Left kidney (tissue), 2 donors: Measurements from ENCODE around the gene CCBE1. TPM values are rescaled to one million over a fixed set of nuclear protein-coding genes. Genes with fewer than 3 reads are reported as not detected.

Source experiments
- DNase-seq: peaks from one replicate; pipeline ENCODE4 v3.0.0-alpha.2; 2013
- polyA plus RNA-seq: library from polyadenylated mRNA; unstranded; fragments of 120-200 nt; gene quantifications from one replicate; pipeline ENCODE4 v1.2.1, GENCODE V29; 2013; ENCODE audit not compliant: insufficient read length

The CCBE1 gene
- polyA plus RNA-seq, 1 donor, result 31.5 TPM

DNA sequence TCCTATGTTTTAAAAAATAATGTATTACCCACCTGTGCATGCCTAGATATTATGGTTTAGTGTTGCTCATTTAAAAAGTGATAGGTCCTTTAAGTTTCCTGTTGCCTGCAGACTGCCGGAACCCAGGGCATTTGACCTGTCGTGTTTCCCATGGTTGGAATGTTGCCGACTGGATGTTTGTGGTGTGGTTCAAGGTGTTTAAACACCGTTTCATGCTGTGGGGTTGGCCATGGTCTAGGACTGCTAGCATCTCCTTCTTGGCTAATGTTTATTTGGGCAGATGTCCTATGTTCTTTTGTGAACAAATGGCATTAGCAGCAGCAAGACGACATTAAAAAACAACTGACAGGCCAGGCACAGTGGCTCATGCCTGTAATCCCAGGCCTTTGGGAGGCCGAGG, 245.3 kb downstream of the CCBE1 start:
- no peak for DNase-seq

DNA sequence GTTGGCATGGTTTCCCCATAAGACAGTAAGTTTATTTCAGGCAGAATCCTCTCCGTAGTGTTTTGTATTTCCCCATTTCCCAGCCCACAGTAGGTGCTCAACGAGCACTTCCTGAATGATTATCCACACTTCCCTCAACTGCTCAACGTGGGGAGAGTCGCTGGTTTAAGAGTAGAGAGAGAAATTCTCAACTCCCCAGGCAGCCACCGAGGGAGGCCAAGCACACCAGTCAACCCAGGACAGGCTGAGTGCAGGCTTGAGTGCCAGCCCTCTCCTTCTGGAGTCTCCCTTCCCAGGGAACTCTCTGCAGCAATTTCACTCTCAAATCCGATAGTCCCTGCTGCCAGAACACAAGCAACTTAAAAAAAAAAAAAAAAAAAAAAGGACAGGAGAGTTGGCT, 246.2 kb downstream of the CCBE1 start:
- DNase-seq, result no peak

DNA sequence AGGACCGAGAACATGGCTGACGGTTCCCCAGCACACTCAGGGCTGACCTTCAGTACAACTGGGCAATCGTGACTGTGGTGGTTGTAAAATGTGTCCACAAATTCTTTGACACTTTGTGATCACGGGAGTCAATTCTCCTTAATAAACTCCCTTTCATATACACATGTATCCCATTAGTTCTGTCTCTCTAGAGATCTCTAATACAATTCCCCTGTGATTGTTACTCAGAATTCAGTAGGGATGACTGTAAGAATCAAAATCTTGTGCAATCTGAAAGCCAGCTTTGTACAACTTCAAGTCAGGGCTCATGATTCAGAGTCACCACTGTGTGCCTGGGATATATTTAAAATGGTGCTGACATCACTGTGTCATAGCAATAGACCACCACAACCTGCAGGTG, 248.7 kb downstream of the CCBE1 start:
- no peak for DNase-seq

DNA sequence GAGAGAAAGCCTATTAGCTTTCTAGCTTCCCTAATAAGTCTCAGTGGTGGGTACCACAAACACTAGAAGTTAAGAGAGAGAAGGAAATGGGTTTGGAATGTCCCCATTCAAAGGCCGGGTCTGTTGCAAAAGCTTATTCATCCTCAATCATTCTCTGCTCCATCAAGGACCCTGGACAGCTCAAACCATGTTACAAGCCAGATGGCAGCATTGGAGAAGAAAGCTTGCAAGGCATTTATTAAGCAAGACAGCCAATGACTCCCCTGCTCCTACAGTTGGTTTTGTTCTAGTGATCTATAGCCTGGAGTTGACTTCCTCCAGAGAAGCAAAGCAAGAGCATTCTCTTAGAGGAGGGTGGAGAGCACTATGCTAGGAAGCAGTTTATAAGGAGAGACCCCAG, 251.2 kb downstream of the CCBE1 start:
- peak; percentile 29 for DNase-seq

DNA sequence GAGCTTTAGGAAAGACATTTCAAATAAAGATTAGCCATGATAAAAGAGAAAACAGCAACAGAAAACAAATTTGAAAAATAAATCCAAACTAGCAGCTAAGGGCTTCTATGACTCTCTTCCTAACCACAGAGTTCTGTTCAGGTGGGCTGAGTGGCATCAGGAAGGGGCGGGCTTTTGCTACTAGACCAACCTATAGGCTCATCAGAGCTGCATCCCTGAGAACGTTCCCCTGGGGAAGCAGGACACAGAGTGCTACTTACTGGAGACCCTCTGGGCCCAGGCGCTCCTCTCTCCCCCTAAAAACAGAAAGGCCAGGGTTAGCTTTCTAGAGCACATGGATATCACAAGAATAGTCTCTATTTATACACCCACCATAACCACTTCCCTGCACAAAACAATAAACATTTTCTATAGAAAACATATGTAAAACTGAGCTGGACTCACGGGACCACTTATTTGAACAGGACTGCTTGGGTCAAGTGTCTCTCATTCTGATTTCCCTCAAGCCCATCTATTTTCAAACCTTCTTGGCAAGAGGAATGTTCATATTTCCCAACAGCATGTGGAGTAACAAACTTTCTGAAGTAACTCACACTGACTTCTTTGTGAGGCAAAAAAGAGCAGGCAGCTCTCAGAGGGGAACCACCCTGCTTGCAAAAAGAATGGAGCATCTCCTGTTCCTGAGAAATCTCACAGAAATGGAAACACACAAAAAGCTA, 259.2 kb downstream of the CCBE1 start:
- no peak for DNase-seq

DNA sequence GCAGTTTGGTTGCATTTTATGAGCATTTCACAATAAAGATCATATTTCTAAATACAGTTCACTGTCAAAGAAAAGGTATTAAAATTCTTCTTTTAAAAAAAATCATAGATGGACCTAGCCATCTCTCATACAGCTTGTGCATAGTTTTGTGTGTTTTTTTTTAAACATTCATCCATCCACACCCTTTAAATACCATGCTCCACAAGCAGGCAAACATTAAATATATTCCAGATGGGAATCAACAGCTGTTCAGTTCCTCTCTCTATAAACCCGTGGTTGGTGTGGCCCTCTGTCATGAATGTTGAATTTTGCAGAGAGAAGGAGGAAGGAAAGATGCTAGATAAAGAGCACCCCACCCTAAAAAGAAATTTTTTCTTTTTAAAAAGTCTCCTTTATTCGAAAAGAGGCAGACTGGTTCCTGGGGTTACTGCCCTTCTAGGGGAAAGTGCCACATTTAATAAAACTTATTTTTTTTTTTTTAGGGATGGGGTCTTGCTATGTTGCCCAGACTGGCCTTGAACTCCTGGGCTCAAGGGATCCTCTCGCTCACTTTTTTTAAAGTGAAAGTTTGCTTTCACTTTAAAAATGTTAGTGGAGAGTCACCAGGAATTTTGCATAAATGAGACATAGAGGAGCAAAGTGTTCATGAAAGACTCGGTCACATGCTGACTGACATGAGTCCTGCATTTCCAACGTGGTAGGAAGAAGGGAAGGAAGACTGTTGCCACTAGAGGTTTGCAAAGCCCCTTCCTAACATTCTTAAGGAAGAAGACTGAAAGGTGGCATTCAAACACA, 264.2 kb downstream of the CCBE1 start:
- no peak for DNase-seq

DNA sequence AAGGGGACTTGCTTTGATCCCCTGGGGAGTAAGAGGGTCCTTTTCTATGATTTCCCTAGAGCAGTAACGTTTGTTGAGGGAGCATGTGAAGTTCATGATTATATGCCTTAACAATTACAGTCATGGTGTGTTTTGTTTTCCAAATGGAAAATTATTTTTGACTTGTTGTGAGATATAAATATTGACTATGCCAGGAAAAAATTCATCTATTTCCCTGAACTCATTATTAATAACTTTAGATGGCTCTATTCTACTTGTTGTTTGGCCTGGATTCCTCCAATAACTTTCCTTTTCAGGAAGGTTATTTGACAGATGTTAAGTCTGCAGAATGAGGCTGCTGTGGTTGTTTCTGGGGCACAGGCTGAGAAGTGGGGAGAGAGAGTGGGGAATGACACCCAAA, 266.1 kb downstream of the CCBE1 start:
- no peak for DNase-seq

DNA sequence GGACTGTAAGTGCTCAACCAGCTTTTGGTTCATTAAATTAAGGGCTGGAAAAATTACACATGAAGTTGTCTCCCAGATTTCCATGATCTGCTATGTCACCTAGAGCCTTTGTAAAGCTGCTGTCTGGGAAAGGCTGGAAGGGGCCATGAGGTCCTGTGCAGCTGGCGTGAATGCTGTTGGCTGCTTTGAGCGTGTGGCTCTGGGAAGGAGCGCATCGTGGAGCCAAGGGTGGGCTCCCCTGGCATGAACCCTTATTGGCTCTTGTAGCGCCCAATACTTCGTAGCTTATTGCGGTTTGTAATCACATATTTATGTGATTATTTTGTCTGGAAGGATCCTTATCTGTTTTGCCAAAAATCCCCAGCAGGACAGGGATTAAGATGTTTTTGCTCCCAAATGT, 267.6 kb downstream of the CCBE1 start:
- DNase-seq, result no peak

DNA sequence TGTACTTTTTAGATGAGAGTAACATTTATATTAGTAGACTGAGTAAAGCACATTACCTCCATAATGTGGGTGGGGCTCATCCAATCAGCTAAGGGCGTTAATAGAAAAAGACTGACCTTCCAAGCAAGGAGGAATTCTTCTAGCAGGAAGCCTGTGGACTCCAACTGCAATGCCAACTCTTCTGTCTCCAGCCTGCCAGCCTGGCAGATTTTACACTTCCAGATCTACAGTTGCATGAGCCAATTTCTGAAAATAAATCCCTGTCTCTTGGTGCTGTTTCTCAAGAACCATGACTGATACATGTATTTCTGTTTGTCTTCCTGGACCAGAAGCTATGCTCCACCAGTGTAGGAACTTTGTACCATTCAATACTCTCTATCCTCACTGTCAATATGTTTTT, 269.2 kb downstream of the CCBE1 start:
- no peak for DNase-seq

DNA sequence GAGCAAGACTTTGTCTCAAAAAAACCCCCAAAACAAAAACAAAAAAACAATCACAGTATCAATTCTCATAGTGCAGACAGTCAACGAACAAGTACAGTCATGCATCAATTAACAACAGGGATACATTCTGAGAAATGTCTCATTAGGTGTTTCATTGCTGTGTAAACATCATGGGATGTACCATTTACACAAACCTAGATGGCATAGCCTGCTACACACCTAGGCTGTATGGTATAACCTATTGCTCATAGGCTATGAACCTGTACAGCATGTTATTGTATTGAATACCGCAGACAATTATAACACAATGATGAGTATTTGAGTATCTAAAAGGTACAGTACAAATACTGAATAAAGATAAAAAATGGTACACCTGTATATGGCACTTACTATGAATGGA, 270.4 kb downstream of the CCBE1 start:
- no peak for DNase-seq

DNA sequence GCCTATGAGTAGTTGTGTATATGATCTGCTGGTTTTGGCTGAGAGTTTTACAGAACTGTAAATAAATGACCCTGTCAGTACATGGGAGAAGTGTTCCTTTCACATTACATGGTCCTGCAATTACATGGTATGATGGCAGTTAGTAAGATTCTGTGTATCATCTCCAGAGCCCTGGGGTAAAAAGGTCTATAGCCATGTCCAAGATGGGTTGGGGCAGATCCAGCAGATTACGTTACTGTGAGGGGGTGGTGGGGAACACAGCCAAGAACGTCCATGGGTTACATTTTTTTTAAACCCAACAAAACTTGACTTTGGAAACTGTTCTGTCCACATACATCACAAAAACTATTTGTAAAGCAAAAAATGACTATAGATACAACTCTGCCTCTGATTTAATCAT, 274.0 kb downstream of the CCBE1 start:
- no peak for DNase-seq

DNA sequence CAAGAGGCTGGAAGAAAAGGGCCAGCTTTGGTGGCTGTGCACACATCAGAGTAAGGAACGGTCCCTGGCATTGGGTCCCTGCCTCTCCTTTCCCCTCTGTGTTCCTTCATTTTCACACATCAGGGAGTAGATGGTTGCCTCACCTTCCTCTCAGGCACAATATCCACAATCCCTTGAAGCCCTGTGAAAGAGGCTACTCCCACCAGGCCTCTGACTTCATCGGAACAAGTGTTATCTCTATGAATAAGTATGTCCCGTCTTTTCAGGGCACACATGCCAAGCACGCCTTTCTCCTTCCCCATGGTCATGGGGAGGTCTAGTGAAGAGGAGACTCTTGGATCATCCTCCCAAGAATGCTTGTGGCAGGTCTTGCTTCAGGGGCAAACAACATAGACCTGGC, 277.0 kb downstream of the CCBE1 start:
- DNase-seq, result no peak

DNA sequence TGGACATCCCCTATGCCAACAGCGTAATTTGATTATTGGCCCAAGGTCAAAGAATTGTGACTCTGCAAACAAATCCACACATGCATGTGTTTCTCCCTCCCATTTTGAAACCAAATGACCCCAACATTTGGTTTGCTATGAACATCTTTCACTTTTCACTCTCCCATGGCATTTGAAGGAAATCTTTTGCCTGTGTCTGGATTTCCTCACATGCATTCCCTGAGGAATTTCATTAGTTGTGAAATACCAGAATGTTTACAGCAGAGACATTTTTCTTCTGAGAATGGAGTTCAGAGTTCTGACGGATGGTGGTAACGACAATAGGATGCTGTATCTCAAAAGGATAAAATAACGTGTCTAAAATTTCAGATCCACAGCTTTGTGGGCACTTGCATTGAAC, 277.8 kb downstream of the CCBE1 start:
- DNase-seq, result no peak

DNA sequence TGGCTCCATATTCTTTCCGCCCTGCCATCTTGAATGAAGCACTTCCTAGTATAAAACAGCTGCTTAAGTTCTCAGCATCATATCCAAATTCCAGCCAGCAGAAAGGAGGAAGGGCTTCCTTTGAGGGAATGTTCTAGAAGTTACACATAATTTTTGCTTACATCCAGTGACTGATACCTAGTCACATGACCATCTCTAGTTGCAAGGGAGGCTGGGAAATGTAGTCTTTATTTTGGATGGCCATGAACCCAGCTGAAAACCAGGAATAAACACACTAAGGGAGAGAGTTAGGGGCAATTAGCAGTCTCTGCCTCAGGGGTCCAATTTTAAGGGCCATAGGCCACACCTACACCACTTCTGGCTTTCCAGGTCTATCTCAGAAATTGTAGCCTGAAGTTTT, 280.4 kb downstream of the CCBE1 start:
- DNase-seq, result no peak

DNA sequence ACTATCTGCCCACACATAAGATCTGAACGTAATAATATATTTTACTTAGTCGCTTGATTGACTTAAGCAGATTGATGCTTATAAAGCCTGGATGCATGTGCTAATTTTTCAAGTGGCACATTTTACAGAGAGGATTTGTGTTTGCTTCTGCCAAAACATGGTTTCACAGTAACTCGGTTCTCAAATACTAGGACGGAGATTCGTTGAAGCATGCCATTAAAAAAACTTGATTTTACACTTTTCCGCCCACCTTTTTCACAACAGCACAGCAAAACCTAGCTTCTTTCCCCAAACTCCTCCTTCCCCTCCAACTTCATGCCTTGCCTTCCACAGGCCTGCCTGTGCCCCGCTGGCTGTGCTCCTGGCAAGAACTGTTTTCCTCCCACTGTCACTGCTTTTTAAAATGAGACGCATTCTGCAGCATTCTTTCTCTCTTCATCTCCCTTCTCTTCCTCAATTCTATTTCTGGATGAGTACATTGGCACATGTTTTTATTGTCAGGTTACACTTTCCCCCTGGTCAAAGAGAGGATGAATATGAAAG, 283.0 kb downstream of the CCBE1 start:
- no peak for DNase-seq

DNA sequence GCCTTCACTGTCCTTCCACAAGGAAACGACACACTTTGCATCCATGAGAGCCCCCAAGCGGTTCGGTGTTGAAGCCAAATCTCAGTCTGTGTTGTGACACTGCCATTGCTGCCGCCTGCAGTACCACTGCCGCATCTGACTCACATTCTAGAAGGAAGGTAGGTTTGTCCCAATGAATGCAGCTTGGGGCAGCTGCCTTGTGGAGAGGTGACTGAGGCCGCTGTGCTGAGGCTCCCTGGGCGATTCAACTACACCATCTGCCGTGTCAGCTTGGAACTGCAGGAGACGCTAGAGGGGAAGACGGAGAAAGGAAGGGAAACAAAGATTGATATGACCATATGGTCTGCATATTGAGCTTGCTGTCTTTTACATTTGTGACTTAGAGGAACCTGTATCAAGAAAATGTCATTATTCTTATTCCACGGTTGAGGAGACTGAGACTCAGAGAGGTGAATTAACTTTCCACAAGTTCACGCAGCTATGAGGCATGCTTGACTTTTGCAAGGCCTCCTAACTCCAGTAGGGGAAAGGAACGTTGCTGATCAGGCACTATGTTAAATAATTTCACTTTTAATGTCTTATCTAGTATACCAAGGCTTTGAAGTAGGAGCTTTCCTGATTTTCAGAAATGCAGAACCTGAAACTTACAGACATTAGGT, 294.7 kb downstream of the CCBE1 start:
- DNase-seq, result peak; percentile 82

DNA sequence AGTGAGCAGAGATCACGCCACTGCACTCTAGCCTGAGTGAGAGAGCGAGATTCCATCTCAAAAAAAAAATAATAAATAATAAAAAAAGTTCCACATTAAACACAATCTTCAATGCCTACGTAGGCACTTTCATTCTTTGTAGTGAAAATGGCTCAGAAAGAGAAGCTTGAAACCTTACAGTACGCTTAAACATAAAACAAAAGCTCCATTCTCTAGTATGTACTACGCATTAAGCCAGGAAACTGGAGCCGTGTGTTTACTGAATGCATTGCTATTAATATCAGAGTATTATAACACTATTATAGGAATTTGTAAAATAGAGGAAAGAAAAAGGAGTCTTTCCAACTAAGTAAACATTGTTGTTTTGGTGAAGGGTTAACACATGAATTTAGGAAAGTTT, 296.8 kb downstream of the CCBE1 start:
- DNase-seq, result no peak

DNA sequence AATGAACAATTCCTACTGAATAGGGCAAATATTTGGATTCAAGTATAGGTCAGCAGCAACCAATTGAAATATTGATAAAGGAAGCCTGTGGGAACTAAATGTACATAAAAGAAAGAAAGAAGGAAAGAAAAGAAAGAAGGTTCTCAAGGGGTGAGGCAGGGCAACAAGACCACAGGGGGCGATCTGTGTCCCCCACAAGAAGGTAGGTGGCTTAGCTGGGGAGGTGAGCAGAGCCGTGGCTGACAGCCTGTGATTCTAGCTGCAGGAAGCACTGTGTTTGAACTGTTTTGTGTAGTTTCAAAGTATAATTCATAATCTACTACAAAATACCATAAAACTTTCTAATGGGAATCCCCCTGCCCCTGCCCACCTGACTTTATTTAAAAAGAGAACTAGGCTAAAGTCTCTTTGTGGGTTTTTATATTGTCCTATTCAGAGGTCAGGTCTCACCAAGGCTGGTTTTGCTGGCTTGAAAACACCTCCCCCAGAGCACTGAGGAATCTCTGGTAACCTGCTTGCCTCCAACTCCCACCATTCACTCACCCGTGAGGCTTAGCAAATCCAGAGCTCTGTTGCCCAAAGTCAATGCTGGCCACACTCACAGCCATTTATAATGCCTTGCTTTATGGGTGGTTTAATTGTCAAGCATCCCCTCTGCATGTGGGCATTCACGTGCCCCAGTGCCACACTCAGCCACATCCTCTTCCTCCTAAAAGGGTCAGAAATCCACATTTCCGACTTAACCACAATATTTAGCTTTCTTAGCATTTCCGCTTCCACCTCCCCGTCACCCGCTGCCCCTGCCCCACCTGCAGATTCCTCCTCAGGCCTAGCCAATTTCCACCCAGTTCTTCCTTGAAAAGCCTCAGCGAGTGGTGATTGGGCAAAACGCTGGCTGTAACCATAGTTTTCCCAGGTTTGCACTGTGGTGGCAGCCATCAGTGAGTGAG, 301.7 kb downstream of the CCBE1 start:
- DNase-seq, result no peak

DNA sequence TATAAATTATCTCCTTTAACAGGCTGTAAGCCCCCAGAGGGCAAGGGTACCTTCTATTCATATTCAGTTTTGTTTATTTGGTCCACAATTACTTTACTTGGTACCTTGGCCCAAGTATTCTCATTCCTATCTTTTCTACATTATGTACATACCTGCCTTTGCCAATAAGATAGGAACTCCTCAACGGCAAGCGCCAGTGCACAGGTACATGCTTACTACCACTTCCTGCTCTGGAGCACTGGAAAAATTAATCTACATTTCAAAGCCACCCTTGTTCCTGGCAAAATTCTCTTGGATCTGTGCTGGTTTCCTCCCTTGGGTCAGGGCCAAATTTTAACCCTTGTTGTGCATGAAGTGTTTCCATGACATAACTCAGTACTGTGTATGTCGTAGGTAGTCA, 303.8 kb downstream of the CCBE1 start:
- no peak for DNase-seq

DNA sequence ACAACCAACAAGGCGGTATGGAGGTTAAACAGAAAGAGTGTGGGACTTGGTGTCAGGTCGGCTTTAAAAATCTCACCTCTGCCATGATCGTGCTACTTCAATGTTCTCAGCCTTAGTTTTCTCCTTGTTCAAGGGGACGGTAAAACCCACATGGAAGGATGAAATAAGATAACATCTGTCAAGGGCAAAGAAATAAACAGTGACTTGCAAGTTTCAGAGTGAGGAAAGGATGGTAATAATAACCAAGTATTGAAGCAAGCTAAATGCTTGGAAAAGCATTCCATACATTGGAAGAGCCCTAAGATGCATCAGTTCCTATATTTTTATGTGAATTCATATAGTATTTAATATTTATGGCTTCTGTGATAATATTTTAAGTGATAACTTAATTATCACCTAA, 308.4 kb downstream of the CCBE1 start:
- DNase-seq, result no peak

DNA sequence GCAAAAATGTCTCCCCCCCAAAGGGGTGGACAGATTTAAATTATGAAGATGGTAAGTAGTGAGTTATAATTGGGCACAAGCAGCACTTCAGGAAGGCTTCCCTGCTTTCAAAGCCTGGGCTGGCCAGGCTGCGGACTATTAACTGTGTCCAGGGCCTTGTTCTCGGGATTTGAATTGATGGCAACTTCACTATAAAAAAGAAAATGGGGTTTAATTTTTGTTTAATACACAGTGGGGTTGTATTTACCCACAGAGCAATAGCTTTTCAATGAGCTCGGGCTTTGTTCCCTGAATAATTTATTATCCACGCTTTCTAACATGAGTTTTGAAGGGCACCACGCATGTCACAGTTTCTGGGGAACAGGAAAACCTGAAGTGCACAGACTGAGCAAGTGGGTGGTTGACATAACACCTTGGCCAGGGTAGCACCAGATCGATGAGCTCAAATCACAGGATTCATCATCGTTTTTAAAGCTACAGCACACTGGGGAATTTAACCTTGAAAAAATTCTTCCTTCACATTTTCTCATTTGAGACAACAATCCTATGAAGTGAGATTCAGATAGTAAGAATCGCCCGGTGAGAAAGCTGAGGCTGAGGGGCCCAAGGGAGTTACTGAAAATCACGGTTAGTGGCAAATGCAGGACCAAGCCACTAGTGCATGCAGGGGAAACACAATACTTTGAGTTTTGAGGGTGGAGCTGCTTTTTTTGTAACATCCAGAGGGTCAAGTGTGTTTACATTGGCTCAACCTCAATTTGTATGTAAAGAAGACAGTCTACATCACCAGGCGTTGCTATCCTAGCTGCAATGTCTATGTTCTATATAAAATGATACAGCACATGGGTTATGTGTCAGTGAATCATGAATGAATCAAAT, 309.3 kb downstream of the CCBE1 start:
- DNase-seq, result no peak
